ENCODE results near the gene MMEL1. TPM values are rescaled to one million over a fixed set of nuclear protein-coding genes. Genes with fewer than 3 reads are reported as not detected.

Gene MMEL1
- total RNA-seq, 1 experiment from 2014 or later = not detected

DNA sequence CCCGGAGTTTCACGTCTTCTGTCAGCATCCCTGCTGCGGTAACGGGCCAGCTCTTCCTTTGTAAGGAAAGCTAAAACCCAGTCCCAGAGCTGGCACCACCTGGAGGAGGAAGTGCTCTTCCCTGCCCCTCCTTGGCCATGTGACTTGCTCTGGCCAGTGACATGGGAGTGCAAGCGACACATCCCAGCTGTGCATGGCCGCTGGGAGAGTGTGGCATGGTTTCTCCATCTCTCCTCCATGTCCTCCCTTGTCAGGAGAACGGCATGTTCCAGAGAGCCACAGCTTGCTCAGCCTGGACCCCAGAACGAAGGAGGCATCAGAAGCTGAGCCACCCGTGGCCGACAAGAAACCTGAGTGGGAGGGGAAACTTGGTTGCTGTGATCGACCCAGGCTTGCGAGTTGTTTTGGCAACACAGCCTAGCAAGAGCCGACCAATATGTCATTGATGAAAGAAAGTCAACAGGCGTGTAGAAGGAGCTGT lies 48.9 kb downstream of the MMEL1 start:
- peaks cover 8% of the 10 kb centered on the region for H3K36me3 Mint-ChIP-seq (ENCODE audit: insufficient read depth, unreplicated experiment)
- TF ChIP-seq, protein P1, sequence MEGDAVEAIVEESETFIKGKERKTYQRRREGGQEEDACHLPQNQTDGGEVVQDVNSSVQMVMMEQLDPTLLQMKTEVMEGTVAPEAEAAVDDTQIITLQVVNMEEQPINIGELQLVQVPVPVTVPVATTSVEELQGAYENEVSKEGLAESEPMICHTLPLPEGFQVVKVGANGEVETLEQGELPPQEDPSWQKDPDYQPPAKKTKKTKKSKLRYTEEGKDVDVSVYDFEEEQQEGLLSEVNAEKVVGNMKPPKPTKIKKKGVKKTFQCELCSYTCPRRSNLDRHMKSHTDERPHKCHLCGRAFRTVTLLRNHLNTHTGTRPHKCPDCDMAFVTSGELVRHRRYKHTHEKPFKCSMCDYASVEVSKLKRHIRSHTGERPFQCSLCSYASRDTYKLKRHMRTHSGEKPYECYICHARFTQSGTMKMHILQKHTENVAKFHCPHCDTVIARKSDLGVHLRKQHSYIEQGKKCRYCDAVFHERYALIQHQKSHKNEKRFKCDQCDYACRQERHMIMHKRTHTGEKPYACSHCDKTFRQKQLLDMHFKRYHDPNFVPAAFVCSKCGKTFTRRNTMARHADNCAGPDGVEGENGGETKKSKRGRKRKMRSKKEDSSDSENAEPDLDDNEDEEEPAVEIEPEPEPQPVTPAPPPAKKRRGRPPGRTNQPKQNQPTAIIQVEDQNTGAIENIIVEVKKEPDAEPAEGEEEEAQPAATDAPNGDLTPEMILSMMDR (IDR thresholded peaks at IDR 0.05; ENCODE audit: unreplicated experiment) = no peak
- ChIA-PET POLR2A (interaction anchor here (0.6 to 1.1 kb wide), 2 partner anchors 206 to 836 kb away, joined by 3 read pairs; no protein-coding TSS in a partner anchor), CTCF (interaction anchor here (1.0 kb wide), 1 partner anchor 36 kb away, joined by 3 read pairs; no protein-coding TSS in a partner anchor)
- no peaks in the 10 kb centered on the region for H3K27me3 Mint-ChIP-seq (ENCODE audit: insufficient read depth, unreplicated experiment)
- H3K9me3 Mint-ChIP-seq (ENCODE audit: unreplicated experiment) = no peaks in the 10 kb centered on the region
- no peak for DNase-seq (ENCODE audit: unreplicated experiment)
- H3K4me3 Mint-ChIP-seq (ENCODE audit: unreplicated experiment) = no peak overlapping the region
- intact Hi-C loops (cut with micrococcal nuclease) = no loop called here
- no TSS peak for BruUV-seq (replicated peaks)
- H3K4me1 Mint-ChIP-seq (ENCODE audit: insufficient read depth, unreplicated experiment) = no peaks in the 10 kb centered on the region
- H3K27ac Mint-ChIP-seq (ENCODE audit: low read depth, unreplicated experiment) = no peak overlapping the region

GRCh38 chr1:2583331-2583791 lies 49.5 kb downstream of the MMEL1 start:
- POLR2A ChIA-PET = interaction anchor here (0.6 to 1.1 kb wide), 2 partner anchors 206 to 837 kb away, joined by 3 read pairs; no protein-coding TSS in a partner anchor
- no peaks in the 10 kb centered on the region for H3K9me3 Mint-ChIP-seq (ENCODE audit: unreplicated experiment)
- peaks cover 8% of the 10 kb centered on the region for H3K36me3 Mint-ChIP-seq (ENCODE audit: insufficient read depth, unreplicated experiment)
- no peaks in the 10 kb centered on the region for H3K27me3 Mint-ChIP-seq (ENCODE audit: insufficient read depth, unreplicated experiment)
- no peak overlapping the region for H3K27ac Mint-ChIP-seq (ENCODE audit: low read depth, unreplicated experiment)
- no peaks in the 10 kb centered on the region for H3K4me1 Mint-ChIP-seq (ENCODE audit: insufficient read depth, unreplicated experiment)
- DNase-seq (ENCODE audit: unreplicated experiment) = no peak
- intact Hi-C loops (cut with micrococcal nuclease) = no loop called here
- no TSS peak for BruUV-seq (replicated peaks)
- CTCF ChIA-PET = no interaction called here
- no peak overlapping the region for H3K4me3 Mint-ChIP-seq (ENCODE audit: unreplicated experiment)
- TF ChIP-seq, protein P1 (IDR thresholded peaks at IDR 0.05; ENCODE audit: unreplicated experiment) = no peak

- ChIA-PET POLR2A (no interaction called here), CTCF (interaction anchor here (0.7 to 1.2 kb wide), 2 partner anchors 35 to 842 kb away, joined by 3 read pairs; no protein-coding TSS in a partner anchor)
- TF ChIP-seq, protein P1 (IDR thresholded peaks at IDR 0.05; ENCODE audit: unreplicated experiment) = no peak
- intact Hi-C loops (cut with micrococcal nuclease) = no loop called here
- BruUV-seq (replicated peaks) = no TSS peak
- H3K4me3 Mint-ChIP-seq (ENCODE audit: unreplicated experiment) = no peak overlapping the region
- no peak overlapping the region for H3K27ac Mint-ChIP-seq (ENCODE audit: low read depth, unreplicated experiment)
- DNase-seq (ENCODE audit: unreplicated experiment) = no peak
- no peaks in the 10 kb centered on the region for H3K27me3 Mint-ChIP-seq (ENCODE audit: insufficient read depth, unreplicated experiment)
- H3K9me3 Mint-ChIP-seq (ENCODE audit: unreplicated experiment) = no peaks in the 10 kb centered on the region
- peaks cover 8% of the 10 kb centered on the region for H3K36me3 Mint-ChIP-seq (ENCODE audit: insufficient read depth, unreplicated experiment)
- no peaks in the 10 kb centered on the region for H3K4me1 Mint-ChIP-seq (ENCODE audit: insufficient read depth, unreplicated experiment)
Observed at GRCh38 chr1:2582391-2582790, 50.4 kb downstream of the MMEL1 start.

- TF ChIP-seq, protein P1 (IDR thresholded peaks at IDR 0.05; ENCODE audit: unreplicated experiment) = no peak
- Mint-ChIP-seq H3K4me1 (ENCODE audit: insufficient read depth, unreplicated experiment) (no peaks in the 10 kb centered on the region), H3K9me3 (ENCODE audit: unreplicated experiment) (no peaks in the 10 kb centered on the region), H3K4me3 (ENCODE audit: unreplicated experiment) (no peak overlapping the region), H3K27me3 (ENCODE audit: insufficient read depth, unreplicated experiment) (no peaks in the 10 kb centered on the region), H3K36me3 (ENCODE audit: insufficient read depth, unreplicated experiment) (no peaks in the 10 kb centered on the region), H3K27ac (ENCODE audit: low read depth, unreplicated experiment) (no peak overlapping the region)
- intact Hi-C loops (cut with micrococcal nuclease) = no loop called here
- ChIA-PET CTCF (no interaction called here), POLR2A (no interaction called here)
- DNase-seq (ENCODE audit: unreplicated experiment) = no peak
- BruUV-seq (replicated peaks) = no TSS peak
Observed at GRCh38 chr1:2580691-2581090, 52.1 kb downstream of the MMEL1 start.
